Measurements from ENCODE around the gene OR2M3.
"Not testable (repeated sequence)": the region's sequence is repeated elsewhere in the genome, so short reads cannot be mapped to it uniquely, and the experiment has no call there.

The OR2M3 gene

GRCh38 chr1:248196965-248197364, at the start of gene OR2M3:
Gene OR2M3 (plus strand): TSS chr1:248197265. CDS start chr1:248203068, 5,803 bp downstream.
- DNase-seq, result no peak

GRCh38 chr1:248152056-248152827, 44.8 kb upstream of the OR2M3 start:
- DNase-seq, result no peak

GRCh38 chr1:248155927-248156326, 41.1 kb upstream of the OR2M3 start:
- DNase-seq, result no peak

GRCh38 chr1:248158758-248159157, 38.3 kb upstream of the OR2M3 start:
- DNase-seq, result no peak

- no peak for DNase-seq
Measured at GRCh38 chr1:248164031-248164430, 33.0 kb upstream of the OR2M3 start.

GRCh38 chr1:248165186-248165585, 31.9 kb upstream of the OR2M3 start:
- DNase-seq, result no peak

GRCh38 chr1:248174521-248174920, 22.5 kb upstream of the OR2M3 start, which contains the start of gene OR2M2:
Gene OR2M2 (plus strand): TSS chr1:248174821. CDS start chr1:248179986, 5,165 bp downstream.
- no peak for DNase-seq

GRCh38 chr1:248183996-248184395, 13.1 kb upstream of the OR2M3 start:
- no peak for DNase-seq

GRCh38 chr1:248187363-248187762, 9.7 kb upstream of the OR2M3 start:
- no peak for DNase-seq

GRCh38 chr1:248189026-248189425, 8.0 kb upstream of the OR2M3 start:
- no peak for DNase-seq

- no peak for DNase-seq
Measured at GRCh38 chr1:248194117-248194516, 2.9 kb upstream of the OR2M3 start.

- no peak for DNase-seq
Measured at GRCh38 chr1:248215880-248216279, 18.8 kb downstream of the OR2M3 start.

- no peak for DNase-seq
Measured at GRCh38 chr1:248225537-248225936, 28.5 kb downstream of the OR2M3 start.

- no peak for DNase-seq
Measured at GRCh38 chr1:248229360-248229908, 32.4 kb downstream of the OR2M3 start.

GRCh38 chr1:248231117-248231516, 34.1 kb downstream of the OR2M3 start, which contains the start of gene OR2M4:
Gene OR2M4 (plus strand): TSS chr1:248231417. CDS start chr1:248238929, 7,512 bp downstream.
- no peak for DNase-seq

- DNase-seq, result no peak
Measured at GRCh38 chr1:248239478-248239877, 42.4 kb downstream of the OR2M3 start.

GRCh38 chr1:248243204-248243603, 46.1 kb downstream of the OR2M3 start:
- no peak for DNase-seq

GRCh38 chr1:248259309-248259708, 62.2 kb downstream of the OR2M3 start:
- not testable (repeated sequence) for DNase-seq
